ENCODE results near the gene PHC2. TPM values are rescaled to one million over a fixed set of nuclear protein-coding genes. Genes with fewer than 3 reads are reported as not detected.
"Not testable (repeated sequence)": the region's sequence is repeated elsewhere in the genome, so short reads cannot be mapped to it uniquely, and the experiment has no call there.

PHC2 gene
- total RNA-seq, 4 donors from 2014 or later, result 52.7 to 68.9 (median 59.8) TPM

DNA sequence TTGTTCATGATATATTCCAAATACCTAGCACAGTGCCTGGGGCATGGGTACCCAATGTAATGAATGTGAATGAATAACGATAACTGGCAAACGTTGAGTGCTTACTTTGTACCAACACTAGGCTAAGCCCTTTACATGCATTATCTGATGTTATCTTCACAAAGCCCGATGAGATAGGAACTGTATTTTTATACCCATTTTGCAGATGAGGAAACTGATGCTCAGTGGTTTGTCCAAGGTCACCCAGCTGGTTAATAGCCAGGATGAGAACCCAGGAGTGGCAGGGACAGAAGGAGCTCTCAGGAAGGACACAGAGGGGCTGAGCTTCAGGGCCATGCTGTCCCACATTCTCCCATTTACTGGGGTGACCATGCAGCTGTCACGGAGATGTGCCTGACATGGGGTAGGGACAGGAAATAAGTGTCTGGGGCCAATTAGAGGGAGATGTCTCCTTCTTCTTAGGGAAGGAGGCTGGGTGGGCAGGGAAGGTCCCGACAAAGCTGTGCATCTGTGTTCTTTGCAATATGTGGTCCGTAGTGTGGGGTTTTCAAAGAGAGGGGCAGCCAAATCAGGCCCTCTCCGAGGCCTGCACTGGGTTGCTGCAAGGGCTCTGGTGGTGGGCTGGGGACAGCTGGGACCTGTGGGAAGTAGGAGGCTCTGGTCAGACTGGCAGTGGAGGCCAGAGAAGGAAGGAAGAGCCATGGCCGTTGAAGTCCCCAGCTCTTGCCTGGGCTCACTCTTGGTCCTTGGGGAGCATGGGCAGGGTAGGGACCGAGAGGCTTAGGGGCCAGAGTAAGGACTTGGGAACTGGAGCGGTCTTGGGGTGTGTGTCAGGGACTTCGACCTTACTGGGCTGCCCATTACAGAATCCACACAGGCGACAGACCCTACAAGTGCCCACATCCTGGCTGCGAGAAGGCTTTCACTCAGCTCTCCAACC is 136.6 kb downstream of the PHC2 start:
- Histone ChIP-seq H3K27ac (no peak overlapping the region), H3K36me3 (no peaks in the 10 kb centered on the region), H3K4me3 (no peak overlapping the region), H3K27me3 (no peaks in the 10 kb centered on the region), H3K9me3 (no peaks in the 10 kb centered on the region), H3K4me1 (peaks cover 0 to 8% (median 6%) of the 10 kb centered on the region in 4 donors)
- intact Hi-C loops (cut with DNase I; ENCODE audit: low total_unique reads), result loop anchor here (2.0 to 10.0 kb wide), 2 partner anchors 74 to 170 kb away; no protein-coding TSS in a partner anchor
- TF ChIP-seq EP300 (IDR thresholded peaks at IDR 0.05; ENCODE audit: low read depth) (no peak), POLR2A (IDR thresholded peaks at IDR 0.05) (no peak), POLR2AphosphoS5 (IDR thresholded peaks at IDR 0.05) (no peak)
- TF ChIP-seq, protein P1, sequence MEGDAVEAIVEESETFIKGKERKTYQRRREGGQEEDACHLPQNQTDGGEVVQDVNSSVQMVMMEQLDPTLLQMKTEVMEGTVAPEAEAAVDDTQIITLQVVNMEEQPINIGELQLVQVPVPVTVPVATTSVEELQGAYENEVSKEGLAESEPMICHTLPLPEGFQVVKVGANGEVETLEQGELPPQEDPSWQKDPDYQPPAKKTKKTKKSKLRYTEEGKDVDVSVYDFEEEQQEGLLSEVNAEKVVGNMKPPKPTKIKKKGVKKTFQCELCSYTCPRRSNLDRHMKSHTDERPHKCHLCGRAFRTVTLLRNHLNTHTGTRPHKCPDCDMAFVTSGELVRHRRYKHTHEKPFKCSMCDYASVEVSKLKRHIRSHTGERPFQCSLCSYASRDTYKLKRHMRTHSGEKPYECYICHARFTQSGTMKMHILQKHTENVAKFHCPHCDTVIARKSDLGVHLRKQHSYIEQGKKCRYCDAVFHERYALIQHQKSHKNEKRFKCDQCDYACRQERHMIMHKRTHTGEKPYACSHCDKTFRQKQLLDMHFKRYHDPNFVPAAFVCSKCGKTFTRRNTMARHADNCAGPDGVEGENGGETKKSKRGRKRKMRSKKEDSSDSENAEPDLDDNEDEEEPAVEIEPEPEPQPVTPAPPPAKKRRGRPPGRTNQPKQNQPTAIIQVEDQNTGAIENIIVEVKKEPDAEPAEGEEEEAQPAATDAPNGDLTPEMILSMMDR (IDR thresholded peaks at IDR 0.05), result no peak
- DNase-seq, result no peak
- 88% methylated on average over 13 of the region's 13 CpGs; no CpG with 5 or more reads in 1 of the 2 donors for WGBS, 2 donors (ENCODE audit: low coverage in 1 of 2)
- in situ Hi-C loops (cut with MboI; ENCODE audit: low pct_ligation_motif_present in 1 of 4, low pct_unique_long_range_greater_than_20kb in 1 of 4, low sequenced_read_pairs in 3 of 4), result loop anchor here (5.0 to 25.0 kb wide), 5 partner anchors 70 to 180 kb away; partner anchors contain the start of gene ZSCAN20 (in 2 of the 4)

DNA sequence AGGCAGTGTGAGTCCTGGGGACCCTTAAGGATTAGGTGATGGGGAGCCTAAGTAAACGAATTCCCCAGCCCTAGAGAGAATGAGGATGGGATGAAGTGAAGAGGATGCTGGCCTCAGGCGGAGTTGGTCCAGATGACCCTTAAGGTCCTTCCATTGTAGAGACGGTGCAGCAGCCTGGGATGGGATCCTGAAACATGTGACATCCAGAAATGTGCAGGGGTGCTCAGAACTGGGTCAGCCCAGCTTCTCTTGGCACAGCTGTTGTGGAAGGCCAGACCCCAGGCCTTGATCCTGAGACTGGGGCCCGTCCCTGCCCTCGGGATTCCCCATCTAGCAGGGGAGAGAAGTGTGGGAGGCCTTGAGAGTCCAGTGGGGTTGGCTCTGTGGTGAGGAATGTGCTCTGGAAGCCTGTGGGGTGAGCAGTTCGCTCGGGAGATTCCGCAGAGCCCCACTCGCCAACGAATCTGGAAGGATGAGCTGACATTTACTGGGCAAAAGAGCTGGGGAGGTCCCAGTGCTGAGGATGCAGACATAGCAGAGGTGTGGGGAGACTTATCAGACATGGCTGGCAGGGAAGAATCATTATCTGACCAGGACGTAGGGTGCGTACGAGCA is 138.1 kb downstream of the PHC2 start:
- intact Hi-C loops (cut with DNase I; ENCODE audit: low total_unique reads), result loop anchor here (10.0 kb wide), 1 partner anchor 172 kb away; no protein-coding TSS in a partner anchor
- WGBS, 2 donors (ENCODE audit: low coverage in 1 of 2), result 60 to 81% methylated on average over 2 to 11 of the region's 13 CpGs

DNA sequence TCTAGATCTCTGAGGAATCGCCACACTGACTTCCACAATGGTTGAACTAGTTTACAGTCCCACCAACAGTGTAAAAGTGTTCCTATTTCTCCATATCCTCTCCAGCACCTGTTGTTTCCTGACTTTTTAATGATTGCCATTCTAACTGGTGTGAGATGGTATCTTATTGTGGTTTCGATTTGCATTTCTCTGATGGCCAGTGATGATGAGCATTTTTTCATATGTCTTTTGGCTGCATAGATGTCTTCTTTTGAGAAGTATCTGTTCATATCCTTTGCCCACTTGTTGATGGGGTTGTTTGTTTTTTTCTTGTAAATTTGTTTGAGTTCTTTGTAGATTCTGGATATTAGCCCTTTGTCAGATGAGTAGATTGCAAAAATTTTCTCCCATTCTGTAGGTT is 140.3 kb downstream of the PHC2 start:
- not testable (repeated sequence) for H3K4me1 ChIP-seq, H3K9me3 ChIP-seq, H3K27ac ChIP-seq, H3K27me3 ChIP-seq, H3K36me3 ChIP-seq, DNase-seq, H3K4me3 ChIP-seq
- WGBS, 2 donors (ENCODE audit: low coverage in 1 of 2), result 94% methylated on average over 1 of the region's 2 CpGs; no CpG with 5 or more reads in 1 of the 2 donors
- in situ Hi-C loops (cut with MboI; ENCODE audit: low pct_ligation_motif_present in 1 of 4, low pct_unique_long_range_greater_than_20kb in 1 of 4, low sequenced_read_pairs in 3 of 4), result loop anchor here in 3 of 4 donors (10.0 to 25.0 kb wide), 4 partner anchors 74 to 184 kb away; partner anchors contain the start of gene ZSCAN20 (in 2 of the 3)
- intact Hi-C loops (cut with DNase I; ENCODE audit: low total_unique reads), result loop anchor here (10.0 kb wide), 1 partner anchor 174 kb away; no protein-coding TSS in a partner anchor

More for the DNA sequence above, 138.1 kb downstream of the PHC2 start:
- Histone ChIP-seq H3K27ac (peak overlapping the region in 2 of 4 donors; percentile 9 to 10), H3K4me3 (no peak overlapping the region), H3K9me3 (no peaks in the 10 kb centered on the region), H3K27me3 (no peaks in the 10 kb centered on the region), H3K36me3 (no peaks in the 10 kb centered on the region), H3K4me1 (peaks cover 0 to 7% (median 4%) of the 10 kb centered on the region in 4 donors)
- no peak for DNase-seq
- in situ Hi-C loops (cut with MboI; ENCODE audit: low pct_ligation_motif_present in 1 of 4, low pct_unique_long_range_greater_than_20kb in 1 of 4, low sequenced_read_pairs in 3 of 4), result loop anchor here in 3 of 4 donors (10.0 to 25.0 kb wide), 4 partner anchors 72 to 182 kb away; partner anchors contain the start of gene ZSCAN20 (in 2 of the 3)
- TF ChIP-seq POLR2A (IDR thresholded peaks at IDR 0.05), result no peak
- TF ChIP-seq POLR2AphosphoS5 (IDR thresholded peaks at IDR 0.05), result no peak
- TF ChIP-seq, protein P1 (IDR thresholded peaks at IDR 0.05), result no peak
- TF ChIP-seq EP300 (IDR thresholded peaks at IDR 0.05; ENCODE audit: low read depth), result no peak

DNA sequence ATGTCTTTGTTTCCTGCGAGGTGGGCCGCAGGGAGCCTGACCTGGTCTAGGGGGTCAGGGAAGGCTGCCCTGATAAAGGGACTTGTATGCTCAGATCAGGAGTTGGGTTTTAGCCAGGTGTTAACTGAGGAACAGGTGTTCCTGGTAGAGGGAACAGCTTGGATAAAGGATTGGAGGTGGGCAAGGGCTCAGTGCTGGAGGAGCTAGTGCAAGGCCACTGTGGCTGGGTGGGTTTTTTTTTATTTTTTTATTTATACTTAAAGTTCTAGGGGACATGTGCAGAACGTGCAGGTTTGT is 141.1 kb downstream of the PHC2 start:
- 95% methylated on average over 3 of the region's 3 CpGs; no CpG with 5 or more reads in 1 of the 2 donors for WGBS, 2 donors (ENCODE audit: low coverage in 1 of 2)
- in situ Hi-C loops (cut with MboI; ENCODE audit: low pct_ligation_motif_present in 1 of 4, low pct_unique_long_range_greater_than_20kb in 1 of 4, low sequenced_read_pairs in 3 of 4), result loop anchor here in 3 of 4 donors (10.0 to 25.0 kb wide), 4 partner anchors 75 to 185 kb away; partner anchors contain the start of gene ZSCAN20 (in 2 of the 3)
- no peaks in the 10 kb centered on the region for H3K27me3 ChIP-seq
- no peak overlapping the region for H3K27ac ChIP-seq
- no peak for DNase-seq
- H3K4me3 ChIP-seq, result no peak overlapping the region
- peaks cover 0 to 7% (median 2%) of the 10 kb centered on the region in 4 donors for H3K4me1 ChIP-seq
- peaks cover 0 to 3% (median 0%) of the 10 kb centered on the region in 4 donors for H3K36me3 ChIP-seq
- no peaks in the 10 kb centered on the region for H3K9me3 ChIP-seq
- intact Hi-C loops (cut with DNase I; ENCODE audit: low total_unique reads), result loop anchor here (5.0 to 10.0 kb wide), 2 partner anchors 175 to 778 kb away; no protein-coding TSS in a partner anchor
- TF ChIP-seq POLR2A (IDR thresholded peaks at IDR 0.05) (no peak), EP300 (IDR thresholded peaks at IDR 0.05; ENCODE audit: low read depth) (no peak), POLR2AphosphoS5 (IDR thresholded peaks at IDR 0.05) (no peak)
- TF ChIP-seq, protein P1 (IDR thresholded peaks at IDR 0.05), result no peak
